BLaER1 (cell line): Measurements from ENCODE around the gene CEP95.
"Not testable (repeated sequence)": the region's sequence is repeated elsewhere in the genome, so short reads cannot be mapped to it uniquely, and the experiment has no call there.

Source experiments
- H3K27ac ChIP-seq: shearing (Covaris generic); formaldehyde crosslinking; 2 replicates; pipeline ENCODE4 v1.8.1; 2022
- H3K27me3 ChIP-seq: shearing (Covaris generic); formaldehyde crosslinking; 2 replicates; pipeline ENCODE4 v1.8.1; 2022
- H3K36me3 ChIP-seq: shearing (Covaris generic); formaldehyde crosslinking; 2 replicates; pipeline ENCODE4 v1.8.1; 2022
- H3K4me1 ChIP-seq: shearing (Covaris generic); formaldehyde crosslinking; 2 replicates; pipeline ENCODE4 v1.8.1; 2022
- H3K4me2 ChIP-seq: shearing (Covaris generic); formaldehyde crosslinking; 2 replicates; pipeline ENCODE4 v1.8.1; 2022
- H3K4me3 ChIP-seq: shearing (Covaris generic); formaldehyde crosslinking; 2 replicates; pipeline ENCODE4 v1.8.1; 2022
- H3K9ac ChIP-seq: shearing (Covaris generic); formaldehyde crosslinking; 2 replicates; pipeline ENCODE4 v1.8.1; 2022
- H3K9me3 ChIP-seq: shearing (Covaris generic); formaldehyde crosslinking; 2 replicates; pipeline ENCODE4 v1.8.1; 2022
- H4K20me1 ChIP-seq: shearing (Covaris generic); formaldehyde crosslinking; 2 replicates; pipeline ENCODE4 v1.8.1; 2022
- Cebpa-rat ChIP-seq: shearing (Covaris generic); IDR thresholded peaks from 2 replicates; pipeline ENCODE4 v1.8.1; 2022

Gene CEP95

DNA sequence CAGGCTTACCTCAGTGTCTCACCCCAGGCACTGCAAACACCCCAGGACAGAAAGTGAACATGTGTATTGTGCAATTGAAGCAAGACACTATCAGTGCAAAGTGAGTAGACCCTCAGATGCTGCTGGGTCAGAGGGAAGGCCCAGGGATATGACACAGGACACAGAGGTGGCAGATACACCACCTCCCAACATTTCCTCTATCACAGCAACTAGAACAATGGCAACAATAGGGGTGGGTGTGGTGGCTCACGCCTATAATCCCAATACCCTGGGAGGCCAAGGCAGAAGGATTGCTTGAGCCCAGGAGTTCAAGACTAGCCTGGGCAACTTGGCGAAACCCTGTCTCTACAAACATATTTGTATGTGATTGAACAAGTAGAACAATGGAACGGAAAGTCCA is 35.3 kb upstream of the CEP95 start:
- no peak overlapping the region for H3K9ac ChIP-seq
- TF ChIP-seq Cebpa-rat: no peak
- no peaks in the 10 kb centered on the region for H3K27me3 ChIP-seq
- H3K27ac ChIP-seq: no peak overlapping the region
- no peak overlapping the region for H3K4me2 ChIP-seq
- H3K4me1 ChIP-seq: peaks cover 7% of the 10 kb centered on the region
- H3K4me3 ChIP-seq: no peak overlapping the region
- H3K9me3 ChIP-seq: no peaks in the 10 kb centered on the region
- no peaks in the 10 kb centered on the region for H4K20me1 ChIP-seq
- peaks cover 82% of the 10 kb centered on the region for H3K36me3 ChIP-seq

DNA sequence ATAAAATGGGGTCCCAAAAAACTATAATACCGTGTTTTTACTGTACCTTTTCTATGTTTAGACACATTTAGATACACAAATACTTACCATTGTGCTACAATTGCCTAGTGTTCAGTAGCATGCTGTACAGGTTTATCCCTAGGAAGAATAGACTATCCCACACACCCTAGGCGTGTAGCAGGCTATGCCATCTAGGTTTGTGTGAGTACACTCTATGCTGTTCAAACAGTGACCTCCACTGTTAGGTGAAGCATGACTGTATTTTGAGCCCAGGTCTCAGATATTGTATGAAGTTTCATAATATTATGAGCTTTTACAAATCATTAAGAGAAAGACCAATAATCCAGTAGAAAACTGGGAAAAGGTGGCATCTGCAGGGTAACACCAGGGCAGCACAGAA is 34.2 kb upstream of the CEP95 start:
- Histone ChIP-seq H3K27me3 (no peaks in the 10 kb centered on the region), H4K20me1 (no peaks in the 10 kb centered on the region), H3K4me2 (no peak overlapping the region), H3K9ac (no peak overlapping the region), H3K27ac (no peak overlapping the region), H3K4me1 (no peaks in the 10 kb centered on the region), H3K36me3 (peaks cover 77% of the 10 kb centered on the region), H3K4me3 (no peak overlapping the region), H3K9me3 (no peaks in the 10 kb centered on the region)
- no peak for TF ChIP-seq Cebpa-rat

DNA sequence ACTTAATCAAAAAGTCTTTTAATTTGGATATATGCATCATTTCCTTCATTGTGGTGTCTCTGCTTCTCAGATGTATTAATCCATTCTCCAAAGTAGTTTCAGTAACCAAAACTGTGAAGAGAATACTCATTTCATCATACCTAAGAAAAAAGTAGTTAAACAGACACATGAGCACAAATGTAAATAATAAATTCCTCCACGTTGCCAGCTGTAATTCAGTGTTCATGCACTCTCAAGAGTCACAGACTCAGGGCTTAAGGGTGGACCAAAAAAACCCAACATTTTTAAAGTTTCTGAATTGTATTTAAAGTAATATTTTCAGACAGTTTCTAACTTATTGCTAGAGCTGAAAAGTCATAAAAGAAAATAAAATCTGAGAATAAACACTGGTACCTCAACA is 28.9 kb upstream of the CEP95 start:
- H3K36me3 ChIP-seq: peaks cover 83% of the 10 kb centered on the region

DNA sequence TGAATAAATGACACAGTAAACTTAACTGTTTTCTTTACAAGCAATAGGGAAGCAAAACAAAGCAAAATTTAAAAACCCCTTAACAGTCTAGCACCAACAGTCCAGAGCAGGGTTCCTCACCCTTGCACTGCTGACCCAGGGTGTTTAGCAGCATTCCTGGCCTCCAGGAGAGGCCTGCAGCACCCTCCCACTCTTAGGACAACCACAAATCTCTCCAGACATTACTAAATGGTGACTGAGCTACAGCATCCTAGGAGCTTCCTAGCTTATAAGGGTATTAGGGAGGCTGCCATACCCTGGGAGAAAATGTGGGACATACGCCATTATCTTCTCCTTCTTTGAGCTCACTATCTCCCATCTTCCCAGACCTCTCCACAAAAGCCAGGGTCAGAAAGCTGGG is 25.8 kb upstream of the CEP95 start:
- no peak overlapping the region for H3K4me2 ChIP-seq
- peaks cover 92% of the 10 kb centered on the region for H3K36me3 ChIP-seq
- no peak overlapping the region for H3K4me3 ChIP-seq
- no peak for TF ChIP-seq Cebpa-rat
- no peak overlapping the region for H3K9ac ChIP-seq
- no peaks in the 10 kb centered on the region for H3K4me1 ChIP-seq
- no peaks in the 10 kb centered on the region for H3K27me3 ChIP-seq
- H4K20me1 ChIP-seq: no peaks in the 10 kb centered on the region; the same call in 1 of the 2 replicates
- no peaks in the 10 kb centered on the region for H3K9me3 ChIP-seq
- no peak overlapping the region for H3K27ac ChIP-seq

More for the DNA sequence above, 28.9 kb upstream of the CEP95 start:
- Histone ChIP-seq H3K27me3 (no peaks in the 10 kb centered on the region), H3K9me3 (no peaks in the 10 kb centered on the region), H3K4me3 (no peak overlapping the region), H3K4me2 (no peak overlapping the region), H3K27ac (no peak overlapping the region), H3K9ac (no peak overlapping the region), H4K20me1 (no peaks in the 10 kb centered on the region; the same call in 1 of the 2 replicates), H3K4me1 (no peaks in the 10 kb centered on the region)
- no peak for TF ChIP-seq Cebpa-rat

DNA sequence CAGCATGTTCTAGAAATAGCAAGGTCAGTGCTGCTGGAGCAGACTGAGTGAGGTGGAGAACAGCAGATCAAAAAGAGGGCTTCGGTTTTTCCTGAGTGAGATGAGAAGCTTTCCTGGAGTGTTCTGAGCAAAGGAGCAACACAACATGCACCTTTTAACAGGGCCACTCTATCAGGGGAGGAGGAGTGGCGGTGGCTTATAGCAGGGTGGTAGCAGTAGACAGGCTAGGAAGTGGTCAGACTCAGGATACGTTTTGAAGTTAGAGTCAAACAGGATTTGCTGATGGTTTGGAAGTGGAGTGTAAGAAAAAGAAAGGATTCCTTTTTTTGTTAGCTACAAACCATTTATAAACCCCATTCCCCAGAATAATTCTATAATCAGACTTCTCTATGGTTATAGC is 22.4 kb upstream of the CEP95 start:
- H3K36me3 ChIP-seq: peaks cover 94% of the 10 kb centered on the region
- TF ChIP-seq Cebpa-rat: no peak
- no peaks in the 10 kb centered on the region; the same call in 1 of the 2 replicates for H4K20me1 ChIP-seq
- no peak overlapping the region for H3K27ac ChIP-seq
- no peaks in the 10 kb centered on the region for H3K27me3 ChIP-seq
- no peaks in the 10 kb centered on the region for H3K9me3 ChIP-seq
- no peaks in the 10 kb centered on the region for H3K4me1 ChIP-seq
- no peak overlapping the region for H3K9ac ChIP-seq
- H3K4me2 ChIP-seq: no peak overlapping the region
- H3K4me3 ChIP-seq: no peak overlapping the region

DNA sequence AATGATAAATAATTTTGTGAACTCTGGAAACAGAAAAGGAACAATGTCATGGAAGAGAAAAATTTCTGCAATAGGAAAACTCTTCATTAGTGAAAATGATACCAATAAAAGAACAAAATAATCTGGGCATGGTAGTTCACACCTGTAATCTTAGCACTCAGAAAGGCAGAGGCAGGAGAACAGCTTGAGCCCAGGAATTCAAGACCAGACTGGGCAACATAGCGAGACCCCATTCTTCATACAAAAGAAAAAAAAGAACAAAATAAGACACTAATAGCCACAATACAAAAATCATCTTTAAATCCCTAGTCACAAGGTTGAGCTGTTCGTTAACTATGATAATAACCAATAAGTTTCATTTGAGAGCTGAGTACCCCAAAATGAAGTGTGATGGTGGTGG is 18.5 kb upstream of the CEP95 start:
- Histone ChIP-seq H3K4me1 (peaks cover 5% of the 10 kb centered on the region; the same call in 1 of the 2 replicates), H3K36me3 (peaks cover 95% of the 10 kb centered on the region), H3K9me3 (no peaks in the 10 kb centered on the region), H3K27me3 (no peaks in the 10 kb centered on the region), H3K9ac (no peak overlapping the region), H3K27ac (no peak overlapping the region), H3K4me2 (no peak overlapping the region), H4K20me1 (peaks cover 21% of the 10 kb centered on the region; the same call in 1 of the 2 replicates), H3K4me3 (no peak overlapping the region)
- no peak for TF ChIP-seq Cebpa-rat

DNA sequence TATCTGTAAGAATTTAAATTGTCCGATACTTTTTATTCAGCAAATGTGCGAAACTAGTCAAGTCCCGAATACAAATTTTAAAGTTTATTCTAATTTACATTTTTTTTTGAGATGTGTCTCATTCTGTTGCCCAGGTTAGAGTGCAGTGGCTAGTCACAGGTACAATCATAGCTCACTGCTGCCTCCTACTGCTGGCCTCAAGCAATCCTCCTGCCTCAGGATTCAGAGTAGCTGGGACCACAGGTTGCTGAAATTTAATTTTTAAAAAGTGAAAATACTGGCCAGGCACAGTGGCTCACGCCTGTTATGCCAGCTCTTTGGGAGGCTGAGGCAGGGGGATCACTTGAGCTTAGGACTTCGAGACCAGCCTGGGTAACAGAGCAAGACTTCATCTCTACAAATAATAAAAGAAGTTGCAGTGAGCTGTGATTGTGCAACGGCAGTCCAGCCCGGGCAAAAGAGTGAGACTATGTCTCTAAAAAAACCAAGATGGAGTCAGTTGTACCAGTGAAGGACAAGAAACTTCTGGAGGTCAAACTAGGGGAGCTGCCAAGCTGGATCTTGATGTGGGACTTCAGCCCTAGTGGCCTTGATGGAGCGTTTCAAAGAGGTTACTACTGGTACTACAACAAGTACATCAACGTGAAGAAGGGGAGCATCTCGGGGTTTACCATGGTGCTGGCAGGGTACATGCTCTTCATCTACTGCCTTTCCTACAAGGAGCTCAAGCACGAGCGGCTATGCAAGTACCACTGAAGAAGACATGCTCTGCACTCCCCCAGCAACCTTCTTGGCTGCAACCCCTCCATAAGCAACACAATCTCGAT is 15.5 kb upstream of the CEP95 start:
- H3K4me1 ChIP-seq: peaks cover 32% of the 10 kb centered on the region
- no peaks in the 10 kb centered on the region for H3K9me3 ChIP-seq
- H3K36me3 ChIP-seq: peaks cover 71% of the 10 kb centered on the region
- H3K27me3 ChIP-seq: no peaks in the 10 kb centered on the region
- H3K4me2 ChIP-seq: no peak overlapping the region
- peaks cover 51% of the 10 kb centered on the region for H4K20me1 ChIP-seq
- TF ChIP-seq Cebpa-rat: 0 out of 2 replicates have a peak, but pooled peaks have one; percentile 44
- no peak overlapping the region for H3K9ac ChIP-seq
- no peak overlapping the region for H3K27ac ChIP-seq
- no peak overlapping the region for H3K4me3 ChIP-seq

DNA sequence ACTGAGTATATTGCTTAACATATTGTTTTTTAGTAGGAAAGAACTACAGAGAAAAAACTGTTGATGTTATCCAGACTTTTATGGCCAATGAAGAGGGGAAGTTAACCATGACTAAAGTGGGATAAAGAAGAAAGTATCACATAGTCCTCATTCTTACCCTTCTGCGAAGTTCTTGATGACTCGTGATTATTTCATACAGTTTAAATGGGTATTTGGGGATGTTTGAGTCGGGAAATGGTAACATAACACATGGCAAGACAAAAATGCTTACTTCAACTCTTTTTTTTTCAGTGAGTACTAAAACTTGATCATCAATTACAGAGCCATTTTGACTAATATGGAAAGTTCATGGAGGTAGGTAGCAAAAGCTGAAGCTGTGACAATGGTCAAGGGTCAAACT is 14.8 kb upstream of the CEP95 start:
- no peak for TF ChIP-seq Cebpa-rat
- Histone ChIP-seq H4K20me1 (peaks cover 51% of the 10 kb centered on the region), H3K36me3 (peaks cover 68% of the 10 kb centered on the region), H3K4me3 (no peak overlapping the region), H3K27me3 (no peaks in the 10 kb centered on the region), H3K4me1 (peaks cover 32% of the 10 kb centered on the region), H3K4me2 (no peak overlapping the region), H3K9ac (no peak overlapping the region), H3K27ac (no peak overlapping the region), H3K9me3 (no peaks in the 10 kb centered on the region)

DNA sequence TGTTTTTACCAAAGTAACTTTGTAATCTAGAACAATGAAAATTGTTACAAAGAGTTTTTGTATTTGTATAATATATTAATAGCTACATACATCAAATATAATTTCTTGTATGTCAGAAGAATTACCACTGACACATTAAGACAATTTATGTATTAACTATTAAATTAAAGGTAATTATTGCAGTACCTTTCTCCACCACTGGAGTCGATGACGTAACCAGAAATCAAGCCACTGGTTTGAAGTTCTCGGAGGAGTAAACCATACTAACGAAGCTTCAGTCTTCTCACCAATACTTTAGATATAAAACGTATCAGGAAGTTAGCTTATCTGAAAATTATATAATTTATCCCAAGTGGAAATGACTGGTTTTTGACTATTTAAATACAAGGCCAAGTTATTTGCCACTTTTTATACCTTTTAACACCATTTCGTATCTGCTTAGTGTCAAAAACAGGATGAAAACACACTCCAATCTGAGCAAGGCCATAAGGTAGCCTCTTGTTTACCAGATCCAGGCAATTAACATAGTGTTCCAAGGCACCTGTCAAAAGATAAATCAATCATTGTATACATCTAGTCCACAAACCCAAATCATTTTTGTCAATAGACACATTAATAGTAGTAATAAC is 14.2 kb upstream of the CEP95 start:
- H3K4me1 ChIP-seq: peaks cover 37% of the 10 kb centered on the region
- no peaks in the 10 kb centered on the region for H3K9me3 ChIP-seq
- H3K27me3 ChIP-seq: no peaks in the 10 kb centered on the region
- no peak overlapping the region for H3K4me3 ChIP-seq
- no peak overlapping the region for H3K27ac ChIP-seq
- no peak overlapping the region for H3K9ac ChIP-seq
- peaks cover 62% of the 10 kb centered on the region for H3K36me3 ChIP-seq
- peak overlapping the region; percentile 18; the same call in 1 of the 2 replicates for H3K4me2 ChIP-seq
- TF ChIP-seq Cebpa-rat: peak; percentile 47; the same call in 1 of the 2 replicates
- H4K20me1 ChIP-seq: peaks cover 57% of the 10 kb centered on the region

DNA sequence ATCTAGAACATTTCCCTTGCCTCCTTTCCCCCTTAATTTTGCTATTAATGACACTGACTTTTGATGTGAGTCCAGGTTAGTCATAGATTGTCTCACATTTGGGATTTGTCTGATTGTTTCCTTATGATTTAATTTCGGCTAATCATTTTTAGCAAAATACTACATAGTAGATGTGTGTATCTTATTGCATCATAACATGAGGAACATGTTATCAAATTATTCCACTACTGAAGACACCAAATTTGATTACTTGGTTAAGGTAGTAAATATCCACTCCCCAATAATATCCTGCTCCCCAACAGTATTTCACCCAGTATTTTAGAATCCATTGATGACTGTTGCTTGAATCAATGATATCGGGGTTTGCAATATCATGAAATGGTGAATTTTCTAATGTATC is 12.7 kb upstream of the CEP95 start:
- H3K9me3 ChIP-seq: no peaks in the 10 kb centered on the region
- peak overlapping the region; percentile 87 for H3K4me2 ChIP-seq
- H3K27ac ChIP-seq: no peak overlapping the region
- peaks cover 52% of the 10 kb centered on the region for H3K4me1 ChIP-seq
- H3K27me3 ChIP-seq: no peaks in the 10 kb centered on the region
- H3K36me3 ChIP-seq: peaks cover 54% of the 10 kb centered on the region
- peak overlapping the region; percentile 74 for H3K4me3 ChIP-seq
- H3K9ac ChIP-seq: peak overlapping the region; percentile 85; the same call in 1 of the 2 replicates
- TF ChIP-seq Cebpa-rat: no peak
- peaks cover 72% of the 10 kb centered on the region for H4K20me1 ChIP-seq

DNA sequence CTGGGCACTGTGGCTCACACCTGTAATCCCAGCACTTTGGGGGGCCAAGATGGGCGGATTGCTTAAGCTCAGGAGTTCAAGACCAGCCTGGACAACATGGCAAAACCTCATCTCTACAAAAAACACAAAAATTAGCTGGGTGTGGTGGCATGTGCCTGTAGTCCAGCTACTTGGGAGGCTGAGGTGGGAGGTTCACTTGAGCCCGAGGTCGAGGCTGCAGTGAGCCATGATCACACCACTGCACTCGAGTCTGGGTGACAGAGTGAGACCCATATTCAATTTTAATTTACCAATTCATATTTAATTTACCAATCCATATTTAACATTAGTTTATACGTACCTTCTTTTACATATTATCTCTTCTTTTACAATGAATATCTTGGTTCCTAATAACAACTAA is 11.5 kb upstream of the CEP95 start:
- Histone ChIP-seq H3K4me3 (peak overlapping the region; percentile 74), H3K27ac (peak overlapping the region; percentile 86; the same call in 1 of the 2 replicates), H3K36me3 (peaks cover 54% of the 10 kb centered on the region), H3K4me2 (peak overlapping the region; percentile 87), H3K4me1 (peaks cover 64% of the 10 kb centered on the region), H3K9ac (peak overlapping the region; percentile 85; the same call in 1 of the 2 replicates), H4K20me1 (peaks cover 84% of the 10 kb centered on the region)
- not testable (repeated sequence) for H3K27me3 ChIP-seq, H3K9me3 ChIP-seq
